Esophagus muscularis mucosa (tissue), 3 donors: Measurements from ENCODE around the gene MTLN.

Experiments used
- POLR2AphosphoS5 ChIP-seq, 2 donors: sonication (generic); formaldehyde crosslinking; IDR thresholded peaks; one replicate each; pipeline ENCODE4 v1.6.1; 2017; ENCODE audit warnings: antibody characterized with exemption in 2 of 2
- TF ChIP-seq, protein P1 (sequence below), 3 experiments: fragments of 200-600 bp in 2 of 3; fragments of 450-650 bp in 1 of 3; sonication (generic) in 2 of 3; IDR thresholded peaks; one replicate each; pipeline ENCODE4 v1.5.1; 2017 to 2019; ENCODE audit warnings: antibody characterized with exemption in 3 of 3, mild to moderate bottlenecking in 2 of 3, moderate library complexity in 1 of 3

DNA sequence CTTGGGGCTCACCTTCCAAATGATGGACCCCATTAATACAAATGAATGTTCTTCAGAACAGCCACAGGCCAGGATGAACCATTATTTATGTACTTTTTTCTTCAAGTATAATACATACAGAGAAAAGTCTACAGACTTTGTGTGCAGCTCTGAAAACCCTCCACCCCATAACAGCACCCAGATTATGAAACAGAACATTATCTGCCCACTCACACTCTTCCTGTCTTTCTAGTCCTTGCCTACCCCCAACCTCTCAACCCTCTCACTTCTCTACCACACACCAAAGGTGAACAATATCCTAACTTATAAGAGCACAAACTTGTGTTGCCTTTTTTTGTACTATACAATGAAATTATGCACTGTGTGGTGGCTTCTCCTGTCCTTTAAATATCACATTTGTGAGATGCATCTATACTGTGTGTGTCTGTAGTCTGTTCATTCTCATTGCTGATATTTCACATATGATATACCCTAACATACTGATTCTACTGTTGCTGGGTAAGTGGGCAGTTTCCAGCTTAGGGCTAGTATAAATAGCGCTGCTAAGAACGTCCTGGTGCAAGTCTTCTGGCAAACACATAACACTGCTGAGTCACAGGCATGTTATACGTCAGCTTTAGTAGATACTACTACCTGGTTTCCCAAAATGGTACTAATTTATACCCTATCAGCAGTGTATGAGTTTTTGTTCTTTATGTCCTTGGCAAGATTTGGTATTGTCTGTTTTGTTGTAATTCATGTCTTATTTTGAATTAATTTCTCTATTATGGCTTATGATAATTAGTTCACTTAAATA, 6.5 kb downstream of the MTLN start:
- TF ChIP-seq POLR2AphosphoS5 (IDR thresholded peaks at IDR 0.05): no peak
- TF ChIP-seq, protein P1, sequence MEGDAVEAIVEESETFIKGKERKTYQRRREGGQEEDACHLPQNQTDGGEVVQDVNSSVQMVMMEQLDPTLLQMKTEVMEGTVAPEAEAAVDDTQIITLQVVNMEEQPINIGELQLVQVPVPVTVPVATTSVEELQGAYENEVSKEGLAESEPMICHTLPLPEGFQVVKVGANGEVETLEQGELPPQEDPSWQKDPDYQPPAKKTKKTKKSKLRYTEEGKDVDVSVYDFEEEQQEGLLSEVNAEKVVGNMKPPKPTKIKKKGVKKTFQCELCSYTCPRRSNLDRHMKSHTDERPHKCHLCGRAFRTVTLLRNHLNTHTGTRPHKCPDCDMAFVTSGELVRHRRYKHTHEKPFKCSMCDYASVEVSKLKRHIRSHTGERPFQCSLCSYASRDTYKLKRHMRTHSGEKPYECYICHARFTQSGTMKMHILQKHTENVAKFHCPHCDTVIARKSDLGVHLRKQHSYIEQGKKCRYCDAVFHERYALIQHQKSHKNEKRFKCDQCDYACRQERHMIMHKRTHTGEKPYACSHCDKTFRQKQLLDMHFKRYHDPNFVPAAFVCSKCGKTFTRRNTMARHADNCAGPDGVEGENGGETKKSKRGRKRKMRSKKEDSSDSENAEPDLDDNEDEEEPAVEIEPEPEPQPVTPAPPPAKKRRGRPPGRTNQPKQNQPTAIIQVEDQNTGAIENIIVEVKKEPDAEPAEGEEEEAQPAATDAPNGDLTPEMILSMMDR (IDR thresholded peaks at IDR 0.05): no peak
